Activated T-helper 1 cell treated with anti-CD3 and anti-CD28 coated beads, Interleukin-12 subunit alpha, Interleukin-12 subunit beta, Interleukin-2, Interleukin-4 antibody, amounts not matched to agents 30 ng/mL and 10 ng/mL and 1 ng/mL, durations not matched to agents 14 hours and 24 hours and 36 hours (primary cell): ENCODE data around the gene TEDC1. TPM values are rescaled to one million over a fixed set of nuclear protein-coding genes. Genes with fewer than 3 reads are reported as not detected.

Experiments used
- total RNA-seq: library from RNA; stranded (reverse); gene quantifications from 2 replicates; pipeline ENCODE4 v1.2.3, GENCODE V29; 2022

TEDC1 gene
- total RNA-seq, 1 donor from 2014 or later: 46.1 TPM

Other genes with a start within 250 kb of the TEDC1 start
- 41.1 and 41.9 TPM in 2 replicates for gene BTBD6, start 242.7 kb upstream of the TEDC1 start, total RNA-seq
- 46.1 and 46.9 TPM in 2 replicates for gene BRF1, start 190.2 kb upstream of the TEDC1 start, total RNA-seq
- gene PACS2, start 176.5 kb upstream of the TEDC1 start, total RNA-seq: 28.2 and 32.3 TPM in 2 replicates
- gene TEX22, start 92.7 kb upstream of the TEDC1 start, total RNA-seq: 7.4 and 9.1 TPM in 2 replicates
- gene MTA1, start 71.4 kb upstream of the TEDC1 start, total RNA-seq: 173 and 181 TPM in 2 replicates
- not detected in 2 replicates for gene CRIP2, start 16.4 kb upstream of the TEDC1 start, total RNA-seq
- gene CRIP1, start 4.4 kb upstream of the TEDC1 start, total RNA-seq: 97.1 and 103 TPM in 2 replicates
- 9.9 and 11.7 TPM in 2 replicates for gene TMEM121, start 35.3 kb downstream of the TEDC1 start, total RNA-seq